Right ventricle myocardium inferior (tissue), 1 donor: ENCODE results near the gene IL1R2. TPM values are rescaled to one million over a fixed set of nuclear protein-coding genes. Genes with fewer than 3 reads are reported as not detected.

Experiments used
- ATAC-seq: fragments of 200-7000 bp; cut with Tn5 transposase; one replicate; pipeline ENCODE4 v1.9.1; 2020; ENCODE audit warnings: mild to moderate bottlenecking, moderate library complexity
- DNase-seq: peaks from one replicate; pipeline ENCODE4 v3.0.0; 2021; ENCODE audit errors: missing footprints
- intact Hi-C: fragments of 100-400 bp; cut with DNase I; formaldehyde crosslinking; loops from one replicate; pipeline ENCODE4 v1.11.0; 2022
- total RNA-seq: library from RNA; stranded (reverse); fragmentation: NEBNext Ultra II Directional; extraction: Animal tissue kit (Norgen Biotek cat#: 25700); gene quantifications from one replicate; pipeline ENCODE4 v1.2.1, GENCODE V29; 2021
- donor health status: DM: no; HTN: yes; CAD: no; lungs with severe emphysema.

IL1R2 gene
- total RNA-seq, 1 donor from 2014 or later, result 1.3 TPM

GRCh38 chr2:101971836-101972235 is 19.9 kb upstream of the IL1R2 start:
- no peak for ATAC-seq
- intact Hi-C loops, result no loop called here
- DNase-seq, result no peak

GRCh38 chr2:101972621-101973434 is 18.9 kb upstream of the IL1R2 start:
- no peak for DNase-seq
- no peak for ATAC-seq
- intact Hi-C loops, result no loop called here

GRCh38 chr2:101974663-101975062 is 17.1 kb upstream of the IL1R2 start:
- ATAC-seq (no peak), DNase-seq (no peak)
- intact Hi-C loops, result no loop called here

- intact Hi-C loops, result no loop called here
- DNase-seq (no peak), ATAC-seq (no peak)
Measured at GRCh38 chr2:101975171-101975870, 16.4 kb upstream of the IL1R2 start.

- intact Hi-C loops, result no loop called here
- ATAC-seq (no peak), DNase-seq (no peak)
Measured at GRCh38 chr2:101976891-101977290, 14.9 kb upstream of the IL1R2 start.

GRCh38 chr2:101980368-101980767 is 11.4 kb upstream of the IL1R2 start:
- DNase-seq, result no peak
- no peak for ATAC-seq
- intact Hi-C loops, result loop anchor here (10.0 kb wide), 1 partner anchor 96 kb away; no protein-coding TSS in a partner anchor

GRCh38 chr2:101981066-101981465 is 10.7 kb upstream of the IL1R2 start:
- no peak for DNase-seq
- intact Hi-C loops, result loop anchor here (10.0 kb wide), 1 partner anchor 96 kb away; no protein-coding TSS in a partner anchor
- ATAC-seq, result no peak

- intact Hi-C loops, result loop anchor here (10.0 kb wide), 1 partner anchor 97 kb away; no protein-coding TSS in a partner anchor
- no peak for ATAC-seq
- DNase-seq, result no peak
Measured at GRCh38 chr2:101981504-101981903, 10.3 kb upstream of the IL1R2 start.

- no peak for DNase-seq
- intact Hi-C loops, result loop anchor here (10.0 kb wide), 1 partner anchor 98 kb away; no protein-coding TSS in a partner anchor
- ATAC-seq, result no peak
Measured at GRCh38 chr2:101982495-101983029, 9.2 kb upstream of the IL1R2 start.

- intact Hi-C loops, result loop anchor here (10.0 kb wide), 1 partner anchor 99 kb away; no protein-coding TSS in a partner anchor
- ATAC-seq, result peak; percentile 60
Measured at GRCh38 chr2:101983486-101983885, 8.3 kb upstream of the IL1R2 start.

GRCh38 chr2:101983928-101984327 is 7.8 kb upstream of the IL1R2 start:
- ATAC-seq (no peak), DNase-seq (no peak)
- intact Hi-C loops, result loop anchor here (10.0 kb wide), 1 partner anchor 99 kb away; no protein-coding TSS in a partner anchor

More at GRCh38 chr2:101983486-101983885, 8.3 kb upstream of the IL1R2 start:
- DNase-seq, result no peak

GRCh38 chr2:101984656-101985055 is 7.1 kb upstream of the IL1R2 start:
- DNase-seq (no peak), ATAC-seq (no peak)
- intact Hi-C loops, result loop anchor here (10.0 kb wide), 1 partner anchor 100 kb away; no protein-coding TSS in a partner anchor

GRCh38 chr2:101985101-101985792 is 6.5 kb upstream of the IL1R2 start:
- ATAC-seq, result no peak
- no peak for DNase-seq
- intact Hi-C loops, result loop anchor here (10.0 kb wide), 1 partner anchor 100 kb away; no protein-coding TSS in a partner anchor

GRCh38 chr2:101985793-101986164 is 6.0 kb upstream of the IL1R2 start:
- DNase-seq, result no peak
- ATAC-seq, result no peak
- intact Hi-C loops, result loop anchor here (10.0 kb wide), 1 partner anchor 101 kb away; no protein-coding TSS in a partner anchor

GRCh38 chr2:101986376-101986775 is 5.4 kb upstream of the IL1R2 start:
- no peak for DNase-seq
- no peak for ATAC-seq
- intact Hi-C loops, result loop anchor here (10.0 kb wide), 1 partner anchor 102 kb away; no protein-coding TSS in a partner anchor

- no peak for ATAC-seq
- no peak for DNase-seq
- intact Hi-C loops, result loop anchor here (10.0 kb wide), 1 partner anchor 102 kb away; no protein-coding TSS in a partner anchor
Measured at GRCh38 chr2:101986804-101987740, 4.7 kb upstream of the IL1R2 start.

GRCh38 chr2:101987832-101988231 is 3.9 kb upstream of the IL1R2 start:
- intact Hi-C loops, result loop anchor here (10.0 kb wide), 1 partner anchor 103 kb away; no protein-coding TSS in a partner anchor
- ATAC-seq (no peak), DNase-seq (no peak)
